Measurements from ENCODE around the gene EIF2AK3. TPM values are rescaled to one million over a fixed set of nuclear protein-coding genes. Genes with fewer than 3 reads are reported as not detected.

EIF2AK3 gene
- total and polyA plus RNA-seq, 10 of the 15 experiments (the other 5 are each of a cell fraction or from before 2014, with no cell fraction given), result 5.0 to 44.7 (median 22.4) TPM

DNA sequence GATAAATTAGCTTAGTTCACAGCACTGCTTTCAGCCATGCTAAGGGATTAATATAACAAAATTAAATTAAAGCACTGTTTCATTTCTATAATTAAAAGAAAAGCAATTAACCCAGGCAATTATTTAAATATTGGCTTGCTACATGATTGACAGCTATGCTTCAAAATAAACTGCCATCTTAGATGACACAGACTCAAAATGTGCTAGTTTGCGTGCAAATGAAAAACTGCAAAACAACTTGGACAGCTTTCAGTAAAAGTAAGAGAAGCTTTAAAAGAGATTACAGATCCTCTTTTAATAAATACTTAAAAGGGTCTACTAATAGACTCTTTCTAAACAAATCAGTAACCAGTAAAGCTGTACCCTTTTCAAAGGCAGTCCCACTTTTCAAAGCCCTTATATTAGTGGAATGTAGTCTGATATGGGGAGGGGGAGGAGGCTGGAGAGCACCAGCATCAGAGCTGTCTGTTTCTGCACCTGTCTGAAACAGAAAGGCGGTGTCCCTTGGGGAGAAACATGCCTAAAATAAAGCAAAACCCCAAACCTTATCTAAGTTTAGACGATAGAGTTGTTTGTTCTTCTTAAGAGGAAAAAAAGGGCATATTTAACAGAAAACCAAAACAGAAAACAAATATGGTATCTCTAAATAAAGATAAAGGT lies 20.8 kb downstream of the EIF2AK3 start (continued):
- TF ChIP-seq, protein P1, sequence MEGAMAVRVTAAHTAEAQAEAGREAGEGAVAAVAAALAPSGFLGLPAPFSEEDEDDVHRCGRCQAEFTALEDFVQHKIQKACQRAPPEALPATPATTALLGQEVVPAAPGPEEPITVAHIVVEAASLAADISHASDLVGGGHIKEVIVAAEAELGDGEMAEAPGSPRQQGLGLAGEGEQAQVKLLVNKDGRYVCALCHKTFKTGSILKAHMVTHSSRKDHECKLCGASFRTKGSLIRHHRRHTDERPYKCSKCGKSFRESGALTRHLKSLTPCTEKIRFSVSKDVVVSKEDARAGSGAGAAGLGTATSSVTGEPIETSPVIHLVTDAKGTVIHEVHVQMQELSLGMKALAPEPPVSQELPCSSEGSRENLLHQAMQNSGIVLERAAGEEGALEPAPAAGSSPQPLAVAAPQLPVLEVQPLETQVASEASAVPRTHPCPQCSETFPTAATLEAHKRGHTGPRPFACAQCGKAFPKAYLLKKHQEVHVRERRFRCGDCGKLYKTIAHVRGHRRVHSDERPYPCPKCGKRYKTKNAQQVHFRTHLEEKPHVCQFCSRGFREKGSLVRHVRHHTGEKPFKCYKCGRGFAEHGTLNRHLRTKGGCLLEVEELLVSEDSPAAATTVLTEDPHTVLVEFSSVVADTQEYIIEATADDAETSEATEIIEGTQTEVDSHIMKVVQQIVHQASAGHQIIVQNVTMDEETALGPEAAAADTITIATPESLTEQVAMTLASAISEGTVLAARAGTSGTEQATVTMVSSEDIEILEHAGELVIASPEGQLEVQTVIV (IDR thresholded peaks at IDR 0.05; ENCODE audit: borderline replicate concordance, partially characterized antibody), result no peak
- TF ChIP-seq RB1 (IDR thresholded peaks at IDR 0.05; ENCODE audit: borderline replicate concordance), result no peak
- TF ChIP-seq MXI1 (IDR thresholded peaks at IDR 0.05; ENCODE audit: low read depth, low read length), result peak; percentile 74
- no peak for TF ChIP-seq PAX8 (IDR thresholded peaks at IDR 0.05)
- no peak for TF ChIP-seq EGR1 (IDR thresholded peaks at IDR 0.05; ENCODE audit: borderline replicate concordance in 1 of 2, low read depth in 2 of 2, low read length in 2 of 2)
- TF ChIP-seq ELK1 (IDR thresholded peaks at IDR 0.05; ENCODE audit: low read depth, low read length), result no peak
- TF ChIP-seq SREBF2 (IDR thresholded peaks at IDR 0.05; ENCODE audit: low read length), result no peak
- TF ChIP-seq HDGF (IDR thresholded peaks at IDR 0.05), result no peak
- peak; percentile 81; the same call in 1 of the 2 replicates for TF ChIP-seq MYB (IDR thresholded peaks at IDR 0.05; ENCODE audit: borderline replicate concordance, low read depth, low read length)
- no peak for TF ChIP-seq FOS (IDR thresholded peaks at IDR 0.05; ENCODE audit: borderline replicate concordance, extremely low read depth, insufficient read length)
- no peak for TF ChIP-seq ZNF217 (IDR thresholded peaks at IDR 0.05)
- TF ChIP-seq HDAC2 (IDR thresholded peaks at IDR 0.05), result no peak
- TF ChIP-seq CREM (IDR thresholded peaks at IDR 0.05; ENCODE audit: low read depth), result peak; percentile 90
- TF ChIP-seq IRF5 (IDR thresholded peaks at IDR 0.05; ENCODE audit: borderline replicate concordance), result no peak
- peak; percentile 76 for TF ChIP-seq ATF7 (IDR thresholded peaks at IDR 0.05; ENCODE audit: low read depth)
- TF ChIP-seq SMAD1 (IDR thresholded peaks at IDR 0.05; ENCODE audit: low read depth, partially characterized antibody), result no peak
- peak; percentile 99 for TF ChIP-seq MEF2A (IDR thresholded peaks at IDR 0.05; ENCODE audit: insufficient read depth, low read depth, low read length)
- peak; percentile 91 for TF ChIP-seq CHD2 (IDR thresholded peaks at IDR 0.05; ENCODE audit: borderline replicate concordance, low read depth, low read length)
- TF ChIP-seq JUNB (IDR thresholded peaks at IDR 0.05), result peak; percentile 60; the same call in 1 of the 2 replicates
- TF ChIP-seq KDM1A (IDR thresholded peaks at IDR 0.05; ENCODE audit: borderline replicate concordance), result no peak
- TF ChIP-seq BCL11A (IDR thresholded peaks at IDR 0.05; ENCODE audit: low read depth, low read length), result peak; percentile 85
- TF ChIP-seq CHD1 (IDR thresholded peaks at IDR 0.05; ENCODE audit: low read depth, low read length), result no peak
- TF ChIP-seq TBL1XR1 (IDR thresholded peaks at IDR 0.05; ENCODE audit: low read depth, low read length), result peak; percentile 98
- no peak for TF ChIP-seq WRNIP1 (IDR thresholded peaks at IDR 0.05; ENCODE audit: borderline replicate concordance, low read depth, low read length)
- peak; percentile 52 to 56; a peak in 2 of 4 replicates for TF ChIP-seq BHLHE40 (IDR thresholded peaks at IDR 0.05; ENCODE audit: borderline replicate concordance in 1 of 2, low read depth in 2 of 2, low read length in 1 of 2)
